ENCODE data around the gene FYN. TPM values are rescaled to one million over a fixed set of nuclear protein-coding genes. Genes with fewer than 3 reads are reported as not detected.

The FYN gene
- polyA plus RNA-seq, 4 donors = 118 to 171 (median 150) TPM

DNA sequence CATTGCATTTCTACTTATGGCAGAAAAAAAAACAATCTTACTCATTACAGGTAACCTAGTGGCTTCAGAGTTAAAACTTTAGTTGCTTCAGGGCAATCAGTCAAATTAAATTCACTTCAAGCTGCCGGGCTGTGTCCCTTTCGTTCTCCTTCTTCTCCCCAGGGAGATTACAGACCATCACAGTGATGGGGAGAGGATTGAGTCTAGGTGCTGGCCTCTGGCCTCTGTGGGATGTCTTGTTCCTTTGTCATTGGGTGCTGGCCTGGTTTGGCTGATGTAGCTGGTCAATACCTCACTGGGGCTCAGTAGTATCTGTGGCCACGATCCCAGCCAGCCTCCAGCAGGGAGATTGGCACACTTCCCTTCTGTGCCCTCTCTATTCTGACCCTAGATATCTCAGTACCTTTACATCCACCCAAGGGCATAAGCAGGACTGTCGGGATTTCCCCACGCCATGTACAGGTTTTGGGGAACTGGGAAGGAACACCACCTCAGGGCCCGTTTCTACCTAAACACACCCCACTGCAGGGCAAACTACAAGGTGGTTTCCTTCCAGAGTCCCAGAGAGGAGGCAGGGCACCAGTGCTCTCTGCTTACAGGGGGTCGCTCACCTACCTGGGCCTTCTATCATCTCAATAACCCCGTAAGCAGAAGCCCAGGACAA is 15.4 kb downstream of the FYN start:
- DNase-seq (ENCODE audit: low read depth in 4 of 4, low spot score in 3 of 4) = no peak

DNA sequence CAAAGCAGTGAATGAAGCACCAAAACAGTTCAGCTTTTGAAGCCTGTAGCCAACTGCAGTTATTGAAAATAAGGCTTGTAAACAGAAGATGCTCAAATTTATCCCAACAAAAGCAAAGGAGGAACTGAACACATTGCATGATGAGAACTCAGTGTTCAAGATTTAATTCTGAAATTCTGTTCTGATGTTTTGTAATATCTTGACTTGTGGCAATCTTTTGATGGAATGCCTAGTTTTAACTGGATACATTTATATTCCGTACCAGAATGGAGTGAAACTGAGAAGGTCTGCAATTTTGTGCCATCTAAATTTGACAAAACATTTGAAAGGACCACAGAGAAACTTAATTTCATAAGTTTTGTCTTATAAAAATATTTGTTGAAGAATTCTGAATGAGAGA is 17.5 kb downstream of the FYN start:
- no peak for DNase-seq (ENCODE audit: low read depth in 4 of 4, low spot score in 3 of 4)

GRCh38 chr6:111854683-111855082 is 18.6 kb downstream of the FYN start:
- no peak for DNase-seq (ENCODE audit: low read depth in 4 of 4, low spot score in 3 of 4)

- no peak for DNase-seq (ENCODE audit: low read depth in 4 of 4, low spot score in 3 of 4)
These were observed 20.5 kb downstream of the FYN start for GRCh38 chr6:111852725-111853124.

DNA sequence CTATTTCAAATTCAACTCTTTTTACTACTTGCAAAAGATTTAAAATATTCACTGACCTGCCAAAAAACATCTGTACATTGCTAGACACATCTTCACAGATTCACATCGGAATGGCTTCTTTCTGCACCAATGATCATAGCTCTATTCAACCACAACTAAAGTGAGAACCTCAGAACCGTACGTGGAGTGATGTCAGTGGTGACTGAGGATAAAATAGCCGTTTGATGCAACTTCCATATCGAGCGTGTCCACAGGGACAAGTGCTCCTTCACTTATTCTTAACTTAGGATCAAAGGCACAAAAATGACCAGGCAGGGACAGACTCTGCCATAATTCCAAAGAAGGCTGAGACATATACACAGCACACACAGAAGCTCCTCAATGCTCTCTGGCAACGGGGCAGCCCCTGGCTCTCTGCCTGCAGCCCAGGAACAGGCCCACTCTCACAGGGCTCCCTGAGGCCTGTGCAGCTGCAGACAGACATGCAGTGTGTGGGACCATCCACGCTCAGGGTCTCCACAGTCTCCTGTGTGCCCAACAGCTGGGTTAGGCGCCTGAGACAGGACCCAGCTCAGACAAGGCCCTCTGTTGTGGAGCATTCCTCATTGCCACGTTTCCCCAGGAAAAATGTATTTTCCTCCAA is 22.8 kb downstream of the FYN start:
- no peak for DNase-seq (ENCODE audit: low read depth in 4 of 4, low spot score in 3 of 4)

DNA sequence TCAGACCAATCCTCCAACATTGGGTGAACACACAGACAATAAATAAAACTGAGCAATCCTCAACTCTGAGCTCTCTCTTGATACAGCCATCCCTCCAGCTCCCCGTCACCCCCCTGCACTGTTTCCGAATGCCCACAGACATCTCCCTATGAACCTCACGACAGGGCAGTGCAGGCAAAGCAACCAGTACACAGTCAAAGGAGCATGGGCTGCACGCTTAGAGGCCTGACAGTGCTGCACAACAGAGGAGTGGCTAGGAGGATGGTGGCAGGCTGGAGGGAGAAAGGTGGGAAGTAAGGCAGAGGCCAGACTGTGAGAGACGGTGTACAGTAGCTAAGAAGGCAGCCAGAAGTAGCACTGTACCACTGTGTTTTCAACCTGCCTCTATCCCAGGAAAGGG is 24.0 kb downstream of the FYN start:
- DNase-seq (ENCODE audit: low read depth in 4 of 4, low spot score in 3 of 4) = no peak

GRCh38 chr6:111848262-111848812 is 24.9 kb downstream of the FYN start:
- no peak for DNase-seq (ENCODE audit: low read depth in 4 of 4, low spot score in 3 of 4)

GRCh38 chr6:111846492-111847409 is 26.5 kb downstream of the FYN start:
- DNase-seq (ENCODE audit: low read depth in 4 of 4, low spot score in 3 of 4) = no peak

DNA sequence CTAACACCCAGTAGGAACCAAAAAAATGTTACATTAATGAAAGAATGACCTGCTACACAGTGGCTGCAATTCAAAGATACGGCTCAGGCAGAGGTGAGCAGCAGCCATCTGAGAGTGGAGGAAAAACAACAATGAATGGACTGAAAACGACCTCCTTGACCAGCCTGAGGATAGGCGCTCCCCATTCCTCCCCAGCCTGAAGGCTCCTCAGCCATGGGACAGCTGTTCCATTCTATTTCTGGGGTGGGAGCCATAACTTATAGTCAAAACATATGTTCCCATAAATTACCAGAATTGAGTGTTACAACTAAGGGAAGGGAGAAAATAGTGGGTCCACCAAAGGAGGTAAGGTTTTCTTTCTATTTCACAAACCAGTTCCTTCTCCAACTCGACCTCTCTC is 27.2 kb downstream of the FYN start:
- no peak for DNase-seq (ENCODE audit: low read depth in 4 of 4, low spot score in 3 of 4)

GRCh38 chr6:111845441-111845871 is 27.8 kb downstream of the FYN start:
- DNase-seq (ENCODE audit: low read depth in 4 of 4, low spot score in 3 of 4) = no peak

GRCh38 chr6:111844921-111845320 is 28.3 kb downstream of the FYN start:
- DNase-seq (ENCODE audit: low read depth in 4 of 4, low spot score in 3 of 4) = no peak

- no peak for DNase-seq (ENCODE audit: low read depth in 4 of 4, low spot score in 3 of 4)
These were observed 28.9 kb downstream of the FYN start for GRCh38 chr6:111844376-111844775.

- no peak for DNase-seq (ENCODE audit: low read depth in 4 of 4, low spot score in 3 of 4)
These were observed 29.7 kb downstream of the FYN start for GRCh38 chr6:111843347-111844147.

DNA sequence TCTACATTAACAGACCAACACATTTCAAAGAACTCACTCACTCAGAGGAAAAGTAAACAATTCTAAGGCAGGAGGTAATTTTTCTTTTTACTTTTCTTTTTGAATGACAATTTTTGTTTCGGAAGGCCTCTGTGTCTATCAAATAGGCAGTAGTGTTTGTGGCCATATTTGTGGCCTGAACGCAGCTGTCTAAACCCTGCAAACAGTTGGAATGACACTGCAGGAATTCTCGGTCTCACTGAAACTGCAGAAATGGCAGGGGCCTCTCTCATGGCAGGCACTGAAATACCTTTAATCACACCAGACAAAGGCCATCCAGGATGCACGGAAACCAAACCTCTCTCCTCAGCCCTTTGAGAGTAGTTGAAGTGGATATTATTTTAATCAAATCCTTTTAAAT is 30.4 kb downstream of the FYN start:
- DNase-seq (ENCODE audit: low read depth in 4 of 4, low spot score in 3 of 4) = no peak

GRCh38 chr6:111842271-111842822 is 30.9 kb downstream of the FYN start:
- no peak for DNase-seq (ENCODE audit: low read depth in 4 of 4, low spot score in 3 of 4)

- DNase-seq (ENCODE audit: low read depth in 4 of 4, low spot score in 3 of 4) = no peak
These were observed 31.4 kb downstream of the FYN start for GRCh38 chr6:111841822-111842221.

- DNase-seq (ENCODE audit: low read depth in 4 of 4, low spot score in 3 of 4) = no peak
These were observed 32.4 kb downstream of the FYN start for GRCh38 chr6:111840803-111841202.

- no peak for DNase-seq (ENCODE audit: low read depth in 4 of 4, low spot score in 3 of 4)
These were observed 34.3 kb downstream of the FYN start for GRCh38 chr6:111838749-111839484.
